ENCODE data around the gene UGT1A7.

- TF ChIP-seq CTCF (IDR thresholded peaks at IDR 0.05) (no peak), POLR2A (IDR thresholded peaks at IDR 0.05) (no peak)
Measured at GRCh38 chr2:233686928-233687327, 5.2 kb downstream of the UGT1A7 start.

All from adrenal gland (tissue), 5 donors.